IMR-90 (cell line): ENCODE data around the gene RFTN1.

Source experiments
- BHLHE40 ChIP-seq: fragments of 150-350 bp; IDR thresholded peaks from 2 replicates; pipeline ENCODE4 v1.6.1; 2016; ENCODE audit warnings: mild to moderate bottlenecking, low read depth, low read length
- CEBPB ChIP-seq: IDR thresholded peaks from 2 replicates; pipeline ENCODE4 v1.6.1; 2012; ENCODE audit warnings: low read depth, low read length, improper control_type of control experiment
- CHD1 ChIP-seq: IDR thresholded peaks from 2 replicates; pipeline ENCODE4 v1.6.1; 2012; ENCODE audit warnings: low read depth, low read length, improper control_type of control experiment
- CTCF ChIP-seq: conservative IDR thresholded peaks from 2 replicates; pipeline ENCODE4 v1.5.1; 2012; ENCODE audit warnings: mild to moderate bottlenecking, low read depth, low read length, improper control_type of control experiment
- ELK1 ChIP-seq: fragments of 150-350 bp; IDR thresholded peaks from 2 replicates; pipeline ENCODE4 v1.6.1; 2016; ENCODE audit warnings: low read depth, mild to moderate bottlenecking, low read length, moderate library complexity, borderline replicate concordance
- FOS ChIP-seq: fragments of 150-350 bp; IDR thresholded peaks from 2 replicates; pipeline ENCODE4 v1.6.1; 2016; ENCODE audit warnings: low read depth, low read length
- MAZ ChIP-seq: IDR thresholded peaks from 2 replicates; pipeline ENCODE4 v1.6.1; 2012; ENCODE audit warnings: low read depth, mild to moderate bottlenecking, low read length, improper control_type of control experiment, moderate library complexity, borderline replicate concordance
- POLR2A ChIP-seq: IDR thresholded peaks from 2 replicates; pipeline ENCODE4 v1.6.1; 2012; ENCODE audit warnings: mild to moderate bottlenecking, low read depth, low read length
- RAD21 ChIP-seq: IDR thresholded peaks from 2 replicates; pipeline ENCODE4 v1.6.1; 2012; ENCODE audit warnings: low read length, improper control_type of control experiment
- RFX5 ChIP-seq: IDR thresholded peaks from 2 replicates; pipeline ENCODE4 v1.8.0; 2012; ENCODE audit warnings: low read depth, mild to moderate bottlenecking, low read length, moderate library complexity
- SMC3 ChIP-seq: fragments of 150-350 bp; IDR thresholded peaks from 2 replicates; pipeline ENCODE4 v1.6.1; 2016; ENCODE audit warnings: low read depth, mild to moderate bottlenecking, antibody characterized with exemption, low read length, moderate library complexity
- USF2 ChIP-seq: fragments of 150-350 bp; IDR thresholded peaks from 2 replicates; pipeline ENCODE4 v1.6.1; 2017; ENCODE audit warnings: mild to moderate bottlenecking, antibody characterized with exemption, low read length, low read depth

GRCh38 chr3:16272588-16272987 lies 240.9 kb downstream of the RFTN1 start:
- no peak for TF ChIP-seq CTCF
- TF ChIP-seq FOS = no peak
- TF ChIP-seq ELK1 = no peak
- no peak for TF ChIP-seq POLR2A
- no peak for TF ChIP-seq RFX5
- TF ChIP-seq MAZ = no peak
- no peak for TF ChIP-seq USF2
- no peak for TF ChIP-seq RAD21
- TF ChIP-seq BHLHE40 = no peak
- no peak for TF ChIP-seq SMC3
- TF ChIP-seq CHD1 = no peak
- TF ChIP-seq CEBPB = no peak
